Measurements from ENCODE around the gene WASHC4.

WASHC4 gene

GRCh38 chr12:105069936-105070702 lies 37.4 kb upstream of the WASHC4 start:
- no peak for DNase-seq (ENCODE audit: extremely low spot score)
- TF ChIP-seq L3MBTL2 (conservative IDR thresholded peaks at IDR 0.05) (no peak), FOXM1 (IDR thresholded peaks at IDR 0.05; ENCODE audit: borderline replicate concordance) (no peak), ZNF384 (IDR thresholded peaks at IDR 0.05) (no peak), CTBP1 (IDR thresholded peaks at IDR 0.05; ENCODE audit: borderline replicate concordance) (no peak), FOXA1 (IDR thresholded peaks at IDR 0.05) (no peak), PKNOX1 (IDR thresholded peaks at IDR 0.05) (no peak), NFRKB (IDR thresholded peaks at IDR 0.05) (no peak), SP1 (IDR thresholded peaks at IDR 0.05) (no peak), HDGF (IDR thresholded peaks at IDR 0.05; ENCODE audit: borderline replicate concordance) (no peak), LEF1 (IDR thresholded peaks at IDR 0.05; ENCODE audit: borderline replicate concordance) (no peak), BHLHE40 (IDR thresholded peaks at IDR 0.05; ENCODE audit: borderline replicate concordance) (no peak), ARNT (IDR thresholded peaks at IDR 0.05) (no peak), TARDBP (IDR thresholded peaks at IDR 0.05) (no peak), ELF4 (IDR thresholded peaks at IDR 0.05) (no peak), FOXK2 (IDR thresholded peaks at IDR 0.05) (no peak), SUZ12 (IDR thresholded peaks at IDR 0.05) (no peak)
- ChIA-PET CTCF (interaction anchor here (0.9 kb wide), 1 partner anchor 26 kb away, joined by 3 read pairs; no protein-coding TSS in a partner anchor), POLR2A (interaction anchor here (1.6 kb wide), 1 partner anchor 37 kb away, joined by 5 read pairs; the partner anchor contains the start of gene WASHC4)

GRCh38 chr12:105071981-105072380 lies 35.5 kb upstream of the WASHC4 start:
- ChIA-PET CTCF (no interaction called here), POLR2A (interaction anchor here (1.2 kb wide), 1 partner anchor 11 kb away, joined by 3 read pairs; no protein-coding TSS in a partner anchor)
- DNase-seq (ENCODE audit: extremely low spot score) = no peak
- TF ChIP-seq FOXK2 (IDR thresholded peaks at IDR 0.05) (no peak), SP1 (IDR thresholded peaks at IDR 0.05) (no peak), TARDBP (IDR thresholded peaks at IDR 0.05) (no peak), L3MBTL2 (conservative IDR thresholded peaks at IDR 0.05) (no peak), ZNF384 (IDR thresholded peaks at IDR 0.05) (no peak), CTBP1 (IDR thresholded peaks at IDR 0.05; ENCODE audit: borderline replicate concordance) (no peak), HDGF (IDR thresholded peaks at IDR 0.05; ENCODE audit: borderline replicate concordance) (no peak), BHLHE40 (IDR thresholded peaks at IDR 0.05; ENCODE audit: borderline replicate concordance) (no peak)

GRCh38 chr12:105072888-105073488 lies 34.5 kb upstream of the WASHC4 start:
- TF ChIP-seq FOXK2 (IDR thresholded peaks at IDR 0.05) = no peak
- TF ChIP-seq LEF1 (IDR thresholded peaks at IDR 0.05; ENCODE audit: borderline replicate concordance) = no peak
- no peak for TF ChIP-seq L3MBTL2 (conservative IDR thresholded peaks at IDR 0.05)
- TF ChIP-seq SP1 (IDR thresholded peaks at IDR 0.05) = no peak
- TF ChIP-seq BHLHE40 (IDR thresholded peaks at IDR 0.05; ENCODE audit: borderline replicate concordance) = no peak
- no peak for TF ChIP-seq CTBP1 (IDR thresholded peaks at IDR 0.05; ENCODE audit: borderline replicate concordance)
- TF ChIP-seq ZNF384 (IDR thresholded peaks at IDR 0.05) = no peak
- TF ChIP-seq ARNT (IDR thresholded peaks at IDR 0.05) = no peak
- TF ChIP-seq PKNOX1 (IDR thresholded peaks at IDR 0.05) = no peak
- no peak for TF ChIP-seq HDGF (IDR thresholded peaks at IDR 0.05; ENCODE audit: borderline replicate concordance)
- TF ChIP-seq NFRKB (IDR thresholded peaks at IDR 0.05) = no peak
- no peak for TF ChIP-seq ELF4 (IDR thresholded peaks at IDR 0.05)
- no peak for TF ChIP-seq TARDBP (IDR thresholded peaks at IDR 0.05)
- TF ChIP-seq FOXA1 (IDR thresholded peaks at IDR 0.05) = no peak
- no peak for TF ChIP-seq FOXM1 (IDR thresholded peaks at IDR 0.05; ENCODE audit: borderline replicate concordance)
- TF ChIP-seq SUZ12 (IDR thresholded peaks at IDR 0.05) = no peak
- ChIA-PET CTCF (no interaction called here), POLR2A (no interaction called here)
- no peak for DNase-seq (ENCODE audit: extremely low spot score)

GRCh38 chr12:105076098-105076497 lies 31.4 kb upstream of the WASHC4 start:
- DNase-seq (ENCODE audit: extremely low spot score) = no peak
- ChIA-PET CTCF (no interaction called here), POLR2A (no interaction called here)

GRCh38 chr12:105076913-105077312 lies 30.6 kb upstream of the WASHC4 start:
- POLR2A ChIA-PET = no interaction called here
- CTCF ChIA-PET = no interaction called here
- DNase-seq (ENCODE audit: extremely low spot score) = no peak
- TF ChIP-seq FOXK2 (IDR thresholded peaks at IDR 0.05) = no peak
- TF ChIP-seq TARDBP (IDR thresholded peaks at IDR 0.05) = no peak
- TF ChIP-seq ZNF384 (IDR thresholded peaks at IDR 0.05) = no peak
- TF ChIP-seq FOXA1 (IDR thresholded peaks at IDR 0.05) = no peak
- no peak for TF ChIP-seq SUZ12 (IDR thresholded peaks at IDR 0.05)
- TF ChIP-seq FOXM1 (IDR thresholded peaks at IDR 0.05; ENCODE audit: borderline replicate concordance) = no peak
- TF ChIP-seq ARNT (IDR thresholded peaks at IDR 0.05) = no peak
- no peak for TF ChIP-seq L3MBTL2 (conservative IDR thresholded peaks at IDR 0.05)
- TF ChIP-seq LEF1 (IDR thresholded peaks at IDR 0.05; ENCODE audit: borderline replicate concordance) = no peak
- TF ChIP-seq ELF4 (IDR thresholded peaks at IDR 0.05) = no peak
- TF ChIP-seq BHLHE40 (IDR thresholded peaks at IDR 0.05; ENCODE audit: borderline replicate concordance) = no peak
- TF ChIP-seq HDGF (IDR thresholded peaks at IDR 0.05; ENCODE audit: borderline replicate concordance) = no peak
- no peak for TF ChIP-seq NFRKB (IDR thresholded peaks at IDR 0.05)
- no peak for TF ChIP-seq CTBP1 (IDR thresholded peaks at IDR 0.05; ENCODE audit: borderline replicate concordance)
- TF ChIP-seq SP1 (IDR thresholded peaks at IDR 0.05) = no peak
- no peak for TF ChIP-seq PKNOX1 (IDR thresholded peaks at IDR 0.05)

More at GRCh38 chr12:105076098-105076497, 31.4 kb upstream of the WASHC4 start:
- TF ChIP-seq NFRKB (IDR thresholded peaks at IDR 0.05) = no peak
- no peak for TF ChIP-seq FOXA1 (IDR thresholded peaks at IDR 0.05)
- no peak for TF ChIP-seq TARDBP (IDR thresholded peaks at IDR 0.05)
- no peak for TF ChIP-seq ELF4 (IDR thresholded peaks at IDR 0.05)
- TF ChIP-seq LEF1 (IDR thresholded peaks at IDR 0.05; ENCODE audit: borderline replicate concordance) = no peak
- no peak for TF ChIP-seq FOXK2 (IDR thresholded peaks at IDR 0.05)
- TF ChIP-seq PKNOX1 (IDR thresholded peaks at IDR 0.05) = no peak

Measured in HEK293T (cell line).